ENCODE data around the gene GNG7.

DNA sequence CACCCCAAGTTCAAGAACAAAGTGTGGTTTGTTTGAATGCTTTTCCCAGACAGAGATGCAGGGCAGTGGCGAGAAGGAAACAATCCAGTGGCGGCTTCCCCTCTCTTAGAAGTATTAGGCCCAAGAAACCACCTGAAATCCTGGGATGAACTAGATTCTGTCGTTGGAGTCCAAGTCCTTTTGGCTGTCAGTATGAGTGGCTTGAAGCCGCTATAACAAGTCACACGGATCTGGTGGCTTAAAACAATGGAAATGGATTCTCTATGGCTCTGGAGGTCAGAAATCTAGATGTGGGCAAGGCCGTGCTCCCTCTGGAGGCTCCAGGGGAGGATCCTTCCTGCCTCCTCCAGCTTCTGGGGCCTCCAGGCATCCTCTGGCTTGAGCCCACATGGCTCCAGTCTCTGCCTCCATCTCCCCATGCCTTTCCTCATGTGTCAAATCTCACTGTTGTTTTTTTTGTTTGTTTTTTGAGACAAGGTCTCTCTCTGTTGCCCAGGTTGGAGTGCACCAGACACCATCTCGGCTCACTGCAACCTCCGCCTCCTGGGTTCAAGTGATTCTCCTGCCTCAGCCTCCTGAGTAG, 97.7 kb downstream of the GNG7 start:
- TF ChIP-seq, protein P1, sequence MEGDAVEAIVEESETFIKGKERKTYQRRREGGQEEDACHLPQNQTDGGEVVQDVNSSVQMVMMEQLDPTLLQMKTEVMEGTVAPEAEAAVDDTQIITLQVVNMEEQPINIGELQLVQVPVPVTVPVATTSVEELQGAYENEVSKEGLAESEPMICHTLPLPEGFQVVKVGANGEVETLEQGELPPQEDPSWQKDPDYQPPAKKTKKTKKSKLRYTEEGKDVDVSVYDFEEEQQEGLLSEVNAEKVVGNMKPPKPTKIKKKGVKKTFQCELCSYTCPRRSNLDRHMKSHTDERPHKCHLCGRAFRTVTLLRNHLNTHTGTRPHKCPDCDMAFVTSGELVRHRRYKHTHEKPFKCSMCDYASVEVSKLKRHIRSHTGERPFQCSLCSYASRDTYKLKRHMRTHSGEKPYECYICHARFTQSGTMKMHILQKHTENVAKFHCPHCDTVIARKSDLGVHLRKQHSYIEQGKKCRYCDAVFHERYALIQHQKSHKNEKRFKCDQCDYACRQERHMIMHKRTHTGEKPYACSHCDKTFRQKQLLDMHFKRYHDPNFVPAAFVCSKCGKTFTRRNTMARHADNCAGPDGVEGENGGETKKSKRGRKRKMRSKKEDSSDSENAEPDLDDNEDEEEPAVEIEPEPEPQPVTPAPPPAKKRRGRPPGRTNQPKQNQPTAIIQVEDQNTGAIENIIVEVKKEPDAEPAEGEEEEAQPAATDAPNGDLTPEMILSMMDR (conservative IDR thresholded peaks at IDR 0.05 in 1 of 2, IDR thresholded peaks at IDR 0.05 in 1 of 2; ENCODE audit: extremely low read depth in 1 of 2, insufficient read depth in 1 of 2, low read depth in 1 of 2, low read length in 2 of 2) = no peak
- TF ChIP-seq EZH2 (IDR thresholded peaks at IDR 0.05; ENCODE audit: borderline replicate concordance, low read length) = no peak

Measured in mammary epithelial cell (primary cell).